GM23338 (cell line): Measurements from ENCODE around the gene UBXN11.

Experiments used
- CREB1 ChIP-seq: fragments of 250-450 bp; sonication (Bioruptor Pico); IDR thresholded peaks from 2 replicates; pipeline ENCODE4 v1.5.0; 2020; ENCODE audit warnings: low read depth, mild to moderate bottlenecking, moderate library complexity
- EZH2 ChIP-seq: fragments of 200-600 bp; sonication (generic); IDR thresholded peaks from one replicate; pipeline ENCODE4 v1.8.0; 2017; ENCODE audit warnings: antibody characterized with exemption, mild to moderate bottlenecking, low read depth; ENCODE audit not compliant: unreplicated experiment
- EZH2phosphoT487 ChIP-seq: fragments of 200-600 bp; sonication (generic); IDR thresholded peaks from one replicate; pipeline ENCODE4 v1.8.1; 2018; ENCODE audit warnings: antibody characterized with exemption; ENCODE audit not compliant: unreplicated experiment
- JUNB ChIP-seq: IDR thresholded peaks from one replicate; pipeline ENCODE4 v1.6.1; 2016; ENCODE audit warnings: antibody characterized with exemption; ENCODE audit not compliant: unreplicated experiment
- POLR2AphosphoS5 ChIP-seq: IDR thresholded peaks from 2 replicates; pipeline ENCODE4 v1.6.1; 2016; ENCODE audit warnings: antibody characterized with exemption, low read depth
- TF ChIP-seq, protein P1 (sequence below), 2 experiments: fragments of 200-600 bp in 1 of 2; sonication (generic) in 1 of 2; conservative IDR thresholded peaks; 2 replicates each; pipeline versions ENCODE4 v1.5.1 to v1.6.1; 2016 to 2017; ENCODE audit warnings: antibody characterized with exemption in 2 of 2, low read depth in 2 of 2, mild to moderate bottlenecking in 2 of 2, moderate library complexity in 1 of 2
- TF ChIP-seq, protein P2 (sequence below): IDR thresholded peaks from one replicate; pipeline ENCODE4 v1.6.1; 2018; ENCODE audit warnings: antibody characterized with exemption; ENCODE audit not compliant: unreplicated experiment

DNA sequence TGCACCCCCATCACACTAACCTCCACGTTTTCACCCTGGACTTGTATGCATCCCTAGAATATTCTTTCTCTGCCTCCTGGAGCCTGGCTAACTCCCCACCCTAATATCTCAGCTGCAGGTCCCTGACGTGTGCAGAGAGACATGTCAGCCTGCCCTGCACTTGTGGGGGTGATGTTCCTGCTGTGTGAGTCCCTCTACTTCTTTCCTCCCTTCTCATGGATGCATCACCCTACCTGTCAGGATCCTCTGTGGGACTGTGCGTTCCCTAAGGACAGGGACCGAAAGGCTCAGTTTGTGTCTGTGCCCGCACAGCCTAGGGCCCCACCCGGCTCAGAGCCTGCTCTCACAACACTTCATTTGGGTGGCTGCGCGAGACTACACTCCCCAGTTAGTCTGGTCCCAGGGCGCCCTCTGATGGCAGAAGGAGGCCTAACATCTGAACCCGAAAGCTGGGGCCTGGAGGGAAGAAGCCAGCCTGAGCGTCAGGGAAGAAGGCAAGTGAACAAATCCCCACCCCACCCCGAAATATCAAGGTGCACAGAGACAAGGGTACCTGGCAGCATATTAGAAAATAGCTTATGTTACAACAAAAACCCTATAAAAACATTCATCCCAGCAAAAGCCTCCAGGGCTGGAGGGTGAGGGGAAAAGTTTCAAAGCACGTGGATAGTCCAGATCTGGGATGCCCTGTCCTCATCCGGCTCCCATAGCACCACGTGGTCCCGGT is 15.0 kb upstream of the UBXN11 start:
- TF ChIP-seq, protein P1, sequence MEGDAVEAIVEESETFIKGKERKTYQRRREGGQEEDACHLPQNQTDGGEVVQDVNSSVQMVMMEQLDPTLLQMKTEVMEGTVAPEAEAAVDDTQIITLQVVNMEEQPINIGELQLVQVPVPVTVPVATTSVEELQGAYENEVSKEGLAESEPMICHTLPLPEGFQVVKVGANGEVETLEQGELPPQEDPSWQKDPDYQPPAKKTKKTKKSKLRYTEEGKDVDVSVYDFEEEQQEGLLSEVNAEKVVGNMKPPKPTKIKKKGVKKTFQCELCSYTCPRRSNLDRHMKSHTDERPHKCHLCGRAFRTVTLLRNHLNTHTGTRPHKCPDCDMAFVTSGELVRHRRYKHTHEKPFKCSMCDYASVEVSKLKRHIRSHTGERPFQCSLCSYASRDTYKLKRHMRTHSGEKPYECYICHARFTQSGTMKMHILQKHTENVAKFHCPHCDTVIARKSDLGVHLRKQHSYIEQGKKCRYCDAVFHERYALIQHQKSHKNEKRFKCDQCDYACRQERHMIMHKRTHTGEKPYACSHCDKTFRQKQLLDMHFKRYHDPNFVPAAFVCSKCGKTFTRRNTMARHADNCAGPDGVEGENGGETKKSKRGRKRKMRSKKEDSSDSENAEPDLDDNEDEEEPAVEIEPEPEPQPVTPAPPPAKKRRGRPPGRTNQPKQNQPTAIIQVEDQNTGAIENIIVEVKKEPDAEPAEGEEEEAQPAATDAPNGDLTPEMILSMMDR (conservative IDR thresholded peaks at IDR 0.05; ENCODE audit: low read depth in 2 of 2), result peak; percentile 90 to 96
- TF ChIP-seq EZH2 (no peak), JUNB (no peak), EZH2phosphoT487 (no peak), POLR2AphosphoS5 (no peak), CREB1 (no peak)
- TF ChIP-seq, protein P2, sequence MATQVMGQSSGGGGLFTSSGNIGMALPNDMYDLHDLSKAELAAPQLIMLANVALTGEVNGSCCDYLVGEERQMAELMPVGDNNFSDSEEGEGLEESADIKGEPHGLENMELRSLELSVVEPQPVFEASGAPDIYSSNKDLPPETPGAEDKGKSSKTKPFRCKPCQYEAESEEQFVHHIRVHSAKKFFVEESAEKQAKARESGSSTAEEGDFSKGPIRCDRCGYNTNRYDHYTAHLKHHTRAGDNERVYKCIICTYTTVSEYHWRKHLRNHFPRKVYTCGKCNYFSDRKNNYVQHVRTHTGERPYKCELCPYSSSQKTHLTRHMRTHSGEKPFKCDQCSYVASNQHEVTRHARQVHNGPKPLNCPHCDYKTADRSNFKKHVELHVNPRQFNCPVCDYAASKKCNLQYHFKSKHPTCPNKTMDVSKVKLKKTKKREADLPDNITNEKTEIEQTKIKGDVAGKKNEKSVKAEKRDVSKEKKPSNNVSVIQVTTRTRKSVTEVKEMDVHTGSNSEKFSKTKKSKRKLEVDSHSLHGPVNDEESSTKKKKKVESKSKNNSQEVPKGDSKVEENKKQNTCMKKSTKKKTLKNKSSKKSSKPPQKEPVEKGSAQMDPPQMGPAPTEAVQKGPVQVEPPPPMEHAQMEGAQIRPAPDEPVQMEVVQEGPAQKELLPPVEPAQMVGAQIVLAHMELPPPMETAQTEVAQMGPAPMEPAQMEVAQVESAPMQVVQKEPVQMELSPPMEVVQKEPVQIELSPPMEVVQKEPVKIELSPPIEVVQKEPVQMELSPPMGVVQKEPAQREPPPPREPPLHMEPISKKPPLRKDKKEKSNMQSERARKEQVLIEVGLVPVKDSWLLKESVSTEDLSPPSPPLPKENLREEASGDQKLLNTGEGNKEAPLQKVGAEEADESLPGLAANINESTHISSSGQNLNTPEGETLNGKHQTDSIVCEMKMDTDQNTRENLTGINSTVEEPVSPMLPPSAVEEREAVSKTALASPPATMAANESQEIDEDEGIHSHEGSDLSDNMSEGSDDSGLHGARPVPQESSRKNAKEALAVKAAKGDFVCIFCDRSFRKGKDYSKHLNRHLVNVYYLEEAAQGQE, result no peak
